Heart right ventricle (tissue), 16 donors: Measurements from ENCODE around the gene CD226. TPM values are rescaled to one million over a fixed set of nuclear protein-coding genes. Genes with fewer than 3 reads are reported as not detected.

Source experiments
- ATAC-seq, 8 donors: fragments of 200-7000 bp; cut with Tn5 transposase; one replicate each; pipeline ENCODE4 v1.9.1; 2020; ENCODE audit warnings: mild to moderate bottlenecking in 8 of 8, moderate library complexity in 8 of 8, moderate number of reproducible peaks in 1 of 8
- DNase-seq, 2 donors: peaks; one replicate each; pipeline ENCODE4 v3.0.0-alpha.2; 2020
- H3K27ac ChIP-seq, 10 donors: fragments of 200-600 bp; sonication (generic) in 2 of 10; one replicate each; pipeline versions ENCODE4 v1.5.0 to v1.8.0; 2020 to 2022; ENCODE audit warnings: mild to moderate bottlenecking in 3 of 10
- H3K27me3 ChIP-seq, 7 donors: fragments of 200-600 bp; one replicate each; pipeline ENCODE4 v1.8.0; 2021 to 2022; ENCODE audit warnings: mild to moderate bottlenecking in 2 of 7
- H3K36me3 ChIP-seq, 9 donors: fragments of 200-600 bp; sonication (generic) in 1 of 9; one replicate each; pipeline versions ENCODE4 v1.5.0 to v1.8.0; 2020 to 2022; ENCODE audit warnings: mild to moderate bottlenecking in 2 of 9
- H3K4me1 ChIP-seq, 9 donors: fragments of 200-600 bp; sonication (generic) in 1 of 9; one replicate each; pipeline versions ENCODE4 v1.5.0 to v1.8.0; 2020 to 2022; ENCODE audit warnings: mild to moderate bottlenecking in 4 of 9
- H3K4me3 ChIP-seq, 10 donors: fragments of 200-600 bp; sonication (generic) in 2 of 10; one replicate each; pipeline versions ENCODE4 v1.5.0 to v1.8.0; 2020 to 2022; ENCODE audit warnings: mild to moderate bottlenecking in 7 of 10, moderate library complexity in 2 of 10
- H3K9me3 ChIP-seq, 11 donors: fragments of 200-600 bp in 10 of 11; sonication (generic) in 2 of 11; one replicate each; pipeline versions ENCODE4 v1.5.0 to v1.8.0; 2013 to 2022; ENCODE audit warnings: mild to moderate bottlenecking in 2 of 11, control low read depth in 1 of 11, moderate library complexity in 1 of 11
- WGBS, 2 donors: extraction: QIAGEN DNeasy Blood & Tissue Kit; methylation state at CpG; one replicate each; pipeline ENCODE4 v1.1.7; 2013; ENCODE audit warnings: inconsistent platforms in 1 of 2; 5-methylcytosine and 5-hydroxymethylcytosine counted together
- intact Hi-C, 10 donors: fragments of 100-400 bp; cut with DNase I; formaldehyde crosslinking; loops; one replicate each; pipeline versions ENCODE4 v1.11.1 to v1.14.2; 2022
- polyA plus RNA-seq, 2 donors: library from polyadenylated mRNA; stranded (reverse); fragments of 200-250 nt; gene quantifications; one replicate each; pipeline ENCODE4 v1.2.3, GENCODE V29; 2013
- total RNA-seq, 10 donors: library from RNA; stranded (reverse); fragmentation: NEBNext Ultra II Directional in 3 of 10; extraction: Animal tissue kit (Norgen Biotek cat#: 25700) in 3 of 10; gene quantifications; one replicate each; pipeline versions ENCODE4 v1.2.1 to v1.2.4, GENCODE V29; 2021 to 2023
- TF ChIP-seq, protein P1 (sequence below), 9 donors: fragments of 200-600 bp; sonication (generic) in 2 of 9; IDR thresholded peaks; one replicate each; pipeline versions ENCODE4 v1.5.0 to v1.8.0; 2021 to 2022; ENCODE audit warnings: antibody characterized with exemption in 9 of 9, mild to moderate bottlenecking in 5 of 9, moderate library complexity in 1 of 9
- donor health status: Arrhythmogenic right ventricular cardiomyopathy.
- donor health status: ischemic (EF 13 %, LVEDD 7.1; RV severe dilation, severe dysfunction).
- donor health status: healthy with polysubstance abuse.
- donor health status: DM: no; HTN: yes; CAD: no.
- donor health status: DM: no; HTN: no; CAD: no.
- donor health status: ischemic (EF 25% LVEDD 6.9; RV normal size, moderate dysfunction).
- donor health status: ischemic (EF 25% LVEDD 5.7; RV mildly dilated, moderate dysfunction).
- donor health status: healthy.
- donor health status: DM: yes; HTN: yes; CAD: no.
- donor health status: Ischemic cardiomyopathy.
- donor health status: ischemic (EF 35%, LVEDD 5.7; RV mildly dilated, moderate dysfunction).
- donor health status: nonischemic (EF 11% LVEDD 7.7; RV severe dilation, severe dysfunction).
- donor health status: DM: yes; HTN: yes; CAD: no.
- donor health status: PGD.
- donor health status: ischemic (EF 29% LVEDD 5.4; RV normal size, mild dysfunction).
- donor health status: nonischemic (EF 23%, LVEDD 6.1; RV moderate dilation, normal function).

Gene CD226
- total and polyA plus RNA-seq, 12 donors: 0.19 to 4.1 (median 0.98) TPM

- peaks cover 0 to 41% (median 20%) of the 10 kb centered on the region in 11 donors for H3K9me3 ChIP-seq
- H3K27me3 ChIP-seq: no peaks in the 10 kb centered on the region
- WGBS, 2 donors: 74 to 77% methylated on average over 1 of the region's 1 CpG
- H3K36me3 ChIP-seq: peaks cover 0 to 10% (median 0%) of the 10 kb centered on the region in 9 donors
- H3K27ac ChIP-seq: no peak overlapping the region
- TF ChIP-seq, protein P1, sequence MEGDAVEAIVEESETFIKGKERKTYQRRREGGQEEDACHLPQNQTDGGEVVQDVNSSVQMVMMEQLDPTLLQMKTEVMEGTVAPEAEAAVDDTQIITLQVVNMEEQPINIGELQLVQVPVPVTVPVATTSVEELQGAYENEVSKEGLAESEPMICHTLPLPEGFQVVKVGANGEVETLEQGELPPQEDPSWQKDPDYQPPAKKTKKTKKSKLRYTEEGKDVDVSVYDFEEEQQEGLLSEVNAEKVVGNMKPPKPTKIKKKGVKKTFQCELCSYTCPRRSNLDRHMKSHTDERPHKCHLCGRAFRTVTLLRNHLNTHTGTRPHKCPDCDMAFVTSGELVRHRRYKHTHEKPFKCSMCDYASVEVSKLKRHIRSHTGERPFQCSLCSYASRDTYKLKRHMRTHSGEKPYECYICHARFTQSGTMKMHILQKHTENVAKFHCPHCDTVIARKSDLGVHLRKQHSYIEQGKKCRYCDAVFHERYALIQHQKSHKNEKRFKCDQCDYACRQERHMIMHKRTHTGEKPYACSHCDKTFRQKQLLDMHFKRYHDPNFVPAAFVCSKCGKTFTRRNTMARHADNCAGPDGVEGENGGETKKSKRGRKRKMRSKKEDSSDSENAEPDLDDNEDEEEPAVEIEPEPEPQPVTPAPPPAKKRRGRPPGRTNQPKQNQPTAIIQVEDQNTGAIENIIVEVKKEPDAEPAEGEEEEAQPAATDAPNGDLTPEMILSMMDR (IDR thresholded peaks at IDR 0.05): no peak
- peaks cover 0 to 9% (median 0%) of the 10 kb centered on the region in 9 donors for H3K4me1 ChIP-seq
- DNase-seq: no peak
- no peak overlapping the region for H3K4me3 ChIP-seq
- no peak for ATAC-seq
- intact Hi-C loops: loop anchor here in 1 of 10 donors (10.0 kb wide), 1 partner anchor 52 kb away; no protein-coding TSS in a partner anchor
These were observed 45.1 kb upstream of the CD226 start for GRCh38 chr18:69992776-69993175.

DNA sequence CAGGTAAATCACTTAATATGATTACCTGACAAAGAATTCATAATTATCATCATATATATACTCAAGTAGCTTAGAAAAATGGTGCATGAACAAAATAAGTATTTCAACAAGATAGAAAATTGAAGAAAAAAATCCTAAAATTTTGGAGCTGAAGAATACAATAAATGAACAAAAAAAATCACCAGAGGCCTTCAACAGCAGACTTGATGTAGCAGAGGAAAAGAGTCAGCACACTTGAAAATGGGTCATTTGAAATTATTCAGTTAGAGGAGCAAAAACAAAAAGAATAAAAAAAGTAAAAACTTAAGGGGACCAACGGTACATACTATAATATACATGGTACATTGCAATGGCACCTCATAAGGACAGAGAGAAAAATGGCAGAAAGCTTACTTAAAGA, 40.2 kb upstream of the CD226 start:
- H3K4me3 ChIP-seq: no peak overlapping the region
- DNase-seq (no peak), ATAC-seq (no peak)
- H3K27ac ChIP-seq: peak overlapping the region in 1 of 10 donors; percentile 35
- peaks cover 0 to 10% (median 0%) of the 10 kb centered on the region in 9 donors for H3K36me3 ChIP-seq
- 93 to 100% methylated on average over 1 of the region's 1 CpG for WGBS, 2 donors
- no peaks in the 10 kb centered on the region for H3K27me3 ChIP-seq
- H3K4me1 ChIP-seq: peaks cover 0 to 7% (median 0%) of the 10 kb centered on the region in 9 donors
- H3K9me3 ChIP-seq: peaks cover 0 to 52% (median 24%) of the 10 kb centered on the region in 11 donors
- intact Hi-C loops: loop anchor here in 1 of 10 donors (5.0 kb wide), 1 partner anchor 471 kb away; no protein-coding TSS in a partner anchor
- TF ChIP-seq, protein P1 (IDR thresholded peaks at IDR 0.05): no peak

- 97% methylated on average over 4 of the region's 4 CpGs for WGBS, 2 donors
- ATAC-seq: no peak
- intact Hi-C loops: loop anchor here in 1 of 10 donors (5.0 kb wide), 1 partner anchor 468 kb away; no protein-coding TSS in a partner anchor
These were observed 37.6 kb upstream of the CD226 start for GRCh38 chr18:69985239-69985638.

GRCh38 chr18:69982417-69982816, 34.7 kb upstream of the CD226 start:
- Histone ChIP-seq H3K27ac (no peak overlapping the region), H3K36me3 (peaks cover 0 to 12% (median 0%) of the 10 kb centered on the region in 9 donors), H3K4me3 (no peak overlapping the region), H3K27me3 (no peaks in the 10 kb centered on the region), H3K9me3 (peaks cover 0 to 15% (median 2%) of the 10 kb centered on the region in 11 donors), H3K4me1 (peaks cover 0 to 17% (median 8%) of the 10 kb centered on the region in 9 donors)
- ATAC-seq (no peak), DNase-seq (no peak)
- intact Hi-C loops: no loop called here
- WGBS, 2 donors: 94 to 96% methylated on average over 4 of the region's 4 CpGs
- TF ChIP-seq, protein P1 (IDR thresholded peaks at IDR 0.05): no peak

More at GRCh38 chr18:69985239-69985638, 37.6 kb upstream of the CD226 start:
- Histone ChIP-seq H3K9me3 (peaks cover 0 to 35% (median 24%) of the 10 kb centered on the region in 11 donors), H3K4me1 (peaks cover 0 to 16% (median 8%) of the 10 kb centered on the region in 9 donors), H3K4me3 (no peak overlapping the region), H3K27me3 (no peaks in the 10 kb centered on the region), H3K27ac (no peak overlapping the region), H3K36me3 (peaks cover 0 to 7% (median 0%) of the 10 kb centered on the region in 9 donors)
- TF ChIP-seq, protein P1 (IDR thresholded peaks at IDR 0.05): no peak
- DNase-seq: no peak
